T-helper 22 cell (primary cell): ENCODE results near the gene RBMS2.
"Not testable (repeated sequence)": the region's sequence is repeated elsewhere in the genome, so short reads cannot be mapped to it uniquely, and the experiment has no call there.

Experiments
- DNase-seq: peaks from one replicate; pipeline ENCODE4 v3.0.0-alpha.2; 2020; ENCODE audit warnings: low read depth

RBMS2 gene

GRCh38 chr12:56517854-56518253 lies 3.8 kb upstream of the RBMS2 start:
- no peak for DNase-seq

GRCh38 chr12:56518570-56518969 lies 3.0 kb upstream of the RBMS2 start:
- DNase-seq = no peak

DNA sequence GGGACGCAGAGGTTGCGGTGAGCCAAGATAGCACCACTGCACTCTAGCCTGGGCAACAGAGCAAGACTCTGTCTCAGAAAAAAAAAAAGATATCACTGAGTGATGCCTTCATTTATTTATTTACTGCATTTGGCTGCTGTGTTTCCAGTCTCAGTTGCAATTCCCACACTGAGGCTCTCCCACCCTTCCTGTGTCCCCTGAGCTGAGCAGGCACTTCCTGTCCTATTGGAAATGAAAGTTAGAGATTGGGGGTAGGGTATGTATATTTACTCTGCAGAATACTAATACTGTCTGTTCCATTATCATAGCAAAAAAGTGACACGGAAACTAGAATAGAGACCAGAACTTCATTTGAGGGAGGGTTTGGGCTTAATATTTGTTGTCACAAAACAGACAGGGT lies 1.6 kb upstream of the RBMS2 start:
- DNase-seq = no peak

- DNase-seq = no peak
These were observed 1.1 kb upstream of the RBMS2 start for GRCh38 chr12:56520506-56520905.

GRCh38 chr12:56521209-56521589 lies 421 bp upstream of the RBMS2 start:
- no peak for DNase-seq

- no peak for DNase-seq
These were observed 982 bp downstream of the RBMS2 start for GRCh38 chr12:56522411-56523193.

DNA sequence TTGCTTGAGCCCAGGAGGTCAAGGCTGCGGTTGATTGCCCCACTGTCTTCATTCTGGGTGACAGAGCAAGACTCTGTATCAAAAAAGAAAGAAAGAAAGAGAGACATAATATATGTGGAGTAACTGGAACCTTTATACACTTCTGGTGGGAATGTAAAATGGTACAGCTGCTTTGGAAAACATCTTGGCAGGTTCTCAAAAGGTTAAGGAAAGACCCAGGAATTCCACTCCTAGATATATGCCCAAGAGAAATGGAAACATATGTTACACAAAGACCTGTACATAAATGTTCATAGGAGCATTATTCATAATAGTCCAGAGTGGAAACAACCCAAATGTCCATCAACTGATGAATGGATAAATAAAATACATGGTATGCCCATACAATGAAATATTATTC lies 7.2 kb downstream of the RBMS2 start:
- DNase-seq = no peak

- no peak for DNase-seq
These were observed 8.0 kb downstream of the RBMS2 start for GRCh38 chr12:56529656-56530055.

DNA sequence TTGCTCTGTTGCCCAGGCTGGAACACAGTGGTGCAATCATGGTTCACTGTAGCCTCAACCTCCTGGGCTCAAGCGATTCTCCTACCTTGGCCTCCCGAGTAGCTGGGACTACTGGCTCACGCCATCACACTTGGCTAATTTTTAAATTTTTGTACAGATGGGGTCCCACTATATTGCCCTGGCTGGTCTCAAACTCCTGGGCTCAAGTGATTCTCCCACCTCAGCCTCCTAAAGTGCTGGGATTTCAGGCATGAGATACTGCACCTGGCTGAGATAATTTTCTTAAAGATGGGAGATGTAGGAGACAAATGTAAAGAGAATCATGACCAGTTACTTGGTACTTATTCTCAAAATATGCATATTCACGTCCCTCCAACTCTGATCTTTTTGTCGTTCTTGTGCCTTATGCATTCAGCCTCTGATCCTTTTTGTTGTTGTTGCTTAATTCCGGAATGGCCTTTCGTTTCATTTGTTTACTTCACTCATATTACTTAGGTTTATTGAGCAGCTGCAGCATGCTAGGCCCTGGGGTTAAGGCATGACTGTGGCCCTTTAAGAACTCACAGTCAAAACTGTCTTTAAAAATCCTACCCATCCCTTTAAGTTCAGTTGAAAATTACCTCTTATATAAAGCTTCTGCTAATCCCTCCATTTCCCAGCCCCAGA lies 8.9 kb downstream of the RBMS2 start:
- DNase-seq = no peak

GRCh38 chr12:56537546-56537945 lies 15.9 kb downstream of the RBMS2 start:
- DNase-seq = no peak

GRCh38 chr12:56541631-56542030 lies 20.0 kb downstream of the RBMS2 start:
- no peak for DNase-seq

GRCh38 chr12:56542164-56542563 lies 20.5 kb downstream of the RBMS2 start:
- DNase-seq = no peak

- DNase-seq = no peak
These were observed 23.5 kb downstream of the RBMS2 start for GRCh38 chr12:56545023-56545604.

- no peak for DNase-seq
These were observed 25.1 kb downstream of the RBMS2 start for GRCh38 chr12:56546680-56547079.

GRCh38 chr12:56551070-56551469 lies 29.4 kb downstream of the RBMS2 start:
- DNase-seq = no peak

DNA sequence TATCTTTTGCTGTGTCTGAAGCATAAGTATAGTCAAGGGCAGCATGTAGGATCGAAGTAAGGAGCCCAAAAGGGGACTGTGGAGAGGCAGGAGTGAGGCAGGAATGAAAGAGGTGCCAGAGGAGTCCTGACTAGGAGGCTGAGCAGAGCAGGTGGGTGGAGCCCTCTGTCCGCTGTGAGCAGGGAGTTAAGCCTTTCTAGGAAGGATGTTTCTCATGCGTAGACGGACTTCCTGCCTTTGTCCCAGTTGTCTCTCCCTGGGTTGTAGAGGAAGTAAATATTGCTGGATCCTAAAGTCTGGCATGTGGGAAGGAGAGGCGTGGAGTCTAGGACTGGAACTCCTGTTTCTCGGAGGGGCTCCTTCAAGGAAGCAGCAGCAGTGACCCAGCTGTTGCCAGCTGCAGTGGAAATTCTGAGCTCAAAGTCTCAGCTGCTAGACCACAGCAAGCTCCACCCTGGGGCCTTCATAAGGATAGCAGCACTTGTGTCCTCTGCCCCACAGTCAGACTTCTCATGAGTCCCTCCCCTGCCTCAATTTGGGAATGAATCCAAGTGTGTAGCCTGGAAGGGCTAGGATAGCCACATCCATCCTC lies 44.0 kb downstream of the RBMS2 start:
- DNase-seq = no peak

- DNase-seq = no peak
These were observed 46.5 kb downstream of the RBMS2 start for GRCh38 chr12:56568146-56568545.

GRCh38 chr12:56571121-56571520 lies 49.5 kb downstream of the RBMS2 start:
- no peak for DNase-seq

GRCh38 chr12:56572288-56572687 lies 50.7 kb downstream of the RBMS2 start:
- no peak for DNase-seq

DNA sequence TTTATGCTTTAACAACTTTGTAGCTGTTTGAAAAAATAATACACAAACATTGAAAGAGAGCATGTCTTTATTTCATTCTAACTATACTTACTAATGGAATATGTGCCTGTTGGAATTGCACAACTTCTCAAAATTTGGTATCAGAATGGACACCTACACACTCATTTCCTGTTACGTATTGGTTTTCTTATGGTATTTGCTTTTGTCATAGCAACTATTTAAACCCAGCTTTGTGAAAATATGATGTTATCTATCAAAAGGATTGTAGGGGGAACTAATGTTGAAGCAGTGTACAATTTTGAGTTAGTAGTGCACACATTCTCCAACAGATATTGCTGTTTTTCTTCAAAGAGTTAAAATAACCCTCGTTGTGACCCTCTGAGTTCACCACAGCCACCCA lies 52.6 kb downstream of the RBMS2 start:
- DNase-seq = no peak

- DNase-seq = not testable (repeated sequence)
These were observed 55.6 kb downstream of the RBMS2 start for GRCh38 chr12:56577248-56577647.

- DNase-seq = no peak
These were observed 57.4 kb downstream of the RBMS2 start for GRCh38 chr12:56578983-56579546.
